GM23338 (cell line): ENCODE data around the gene SEMA4D. TPM values are rescaled to one million over a fixed set of nuclear protein-coding genes. Genes with fewer than 3 reads are reported as not detected.

Source experiments
- ATAC-seq: fragments of 200-7000 bp; cut with Tn5 transposase; 3 replicates; pipeline ENCODE4 v1.9.1; 2020
- DNase-seq: peaks from one replicate; pipeline ENCODE4 v3.0.0-alpha.2; 2015; ENCODE audit warnings: low spot score
- H2AFZ ChIP-seq: fragments of 200-600 bp; sonication (generic); 2 replicates; pipeline ENCODE4 v1.8.0; 2016; ENCODE audit warnings: antibody characterized with exemption, mild to moderate bottlenecking, moderate library complexity
- H3F3A ChIP-seq: fragments of 200-600 bp; sonication (generic); replicated peaks from 2 replicates; pipeline ENCODE4 v1.8.0; 2017; ENCODE audit warnings: antibody characterized with exemption, mixed run types, low read depth
- H3K27ac ChIP-seq: fragments of 200-600 bp; sonication (generic); 2 replicates; pipeline ENCODE4 v1.6.1; 2016; ENCODE audit warnings: low read depth
- H3K27me3 ChIP-seq: fragments of 200-600 bp; sonication (generic); 2 replicates; pipeline ENCODE4 v1.8.0; 2016; ENCODE audit warnings: mild to moderate bottlenecking, mixed run types, moderate library complexity; ENCODE audit not compliant: insufficient read depth
- H3K36me3 ChIP-seq: fragments of 200-600 bp; sonication (generic); 2 replicates; pipeline ENCODE4 v1.8.0; 2016; ENCODE audit warnings: mild to moderate bottlenecking; ENCODE audit not compliant: insufficient read depth
- H3K4me1 ChIP-seq: fragments of 200-600 bp; sonication (generic); 2 replicates; pipeline ENCODE4 v1.8.0; 2016; ENCODE audit warnings: mild to moderate bottlenecking, moderate library complexity; ENCODE audit not compliant: insufficient read depth
- H3K4me2 ChIP-seq: fragments of 200-600 bp; sonication (generic); 2 replicates; pipeline ENCODE4 v1.7.1; 2017; ENCODE audit warnings: mixed run types
- H3K4me3 ChIP-seq: fragments of 200-600 bp; sonication (generic); 2 replicates; pipeline ENCODE4 v1.6.1; 2016; ENCODE audit warnings: mixed run types
- H3K79me2 ChIP-seq: fragments of 200-600 bp; sonication (generic); replicated peaks from 2 replicates; pipeline ENCODE4 v1.8.0; 2017; ENCODE audit warnings: mild to moderate bottlenecking; ENCODE audit not compliant: insufficient read depth
- H3K9me2 ChIP-seq: fragments of 200-600 bp; sonication (generic); 2 replicates; pipeline ENCODE4 v1.8.0; 2017; ENCODE audit not compliant: insufficient read depth
- H4K20me1 ChIP-seq: fragments of 200-600 bp; sonication (generic); replicated peaks from 2 replicates; pipeline ENCODE4 v1.8.0; 2017; ENCODE audit warnings: mild to moderate bottlenecking; ENCODE audit not compliant: insufficient read depth
- H3K27ac Mint-ChIP-seq: 2 replicates; pipeline ENCODE4 v1.8.0; 2020; ENCODE audit warnings: inconsistent platforms, mild to moderate bottlenecking, moderate library complexity, mixed read lengths
- H3K27me3 Mint-ChIP-seq: 3 replicates; pipeline ENCODE4 v1.8.0; 2022; ENCODE audit warnings: low read depth, mild to moderate bottlenecking, moderate library complexity, mixed read lengths, inconsistent platforms; ENCODE audit not compliant: insufficient read depth, poor library complexity
- H3K36me3 Mint-ChIP-seq: 3 replicates; pipeline ENCODE4 v1.8.0; 2021; ENCODE audit warnings: low read depth, mild to moderate bottlenecking, inconsistent platforms, moderate library complexity, mixed read lengths
- H3K4me1 Mint-ChIP-seq: 3 replicates; pipeline ENCODE4 v1.8.0; 2020; ENCODE audit warnings: mild to moderate bottlenecking, inconsistent platforms, mixed read lengths
- H3K4me3 Mint-ChIP-seq: 3 replicates; pipeline ENCODE4 v1.8.0; 2021; ENCODE audit warnings: moderate library complexity, mild to moderate bottlenecking, inconsistent platforms, mixed read lengths
- H3K9me3 Mint-ChIP-seq: 3 replicates; pipeline ENCODE4 v1.8.0; 2020; ENCODE audit warnings: moderate library complexity, mild to moderate bottlenecking, inconsistent platforms, mixed read lengths
- CREB1 ChIP-seq: fragments of 250-450 bp; sonication (Bioruptor Pico); IDR thresholded peaks from 2 replicates; pipeline ENCODE4 v1.5.0; 2020; ENCODE audit warnings: low read depth, mild to moderate bottlenecking, moderate library complexity
- CTCF ChIP-seq, 2 experiments: fragments of 200-600 bp in 1 of 2; sonication (generic) in 1 of 2; conservative IDR thresholded peaks; 2 replicates each; pipeline versions ENCODE4 v1.5.1 to v1.6.1; 2016 to 2017; ENCODE audit warnings: antibody characterized with exemption in 2 of 2, low read depth in 2 of 2, mild to moderate bottlenecking in 2 of 2, moderate library complexity in 1 of 2
- ETS1 ChIP-seq: IDR thresholded peaks from 2 replicates; pipeline ENCODE4 v1.6.1; 2016; ENCODE audit warnings: antibody characterized with exemption
- EZH2 ChIP-seq: fragments of 200-600 bp; sonication (generic); IDR thresholded peaks from one replicate; pipeline ENCODE4 v1.8.0; 2017; ENCODE audit warnings: antibody characterized with exemption, mild to moderate bottlenecking, low read depth; ENCODE audit not compliant: unreplicated experiment
- EZH2phosphoT487 ChIP-seq: fragments of 200-600 bp; sonication (generic); IDR thresholded peaks from one replicate; pipeline ENCODE4 v1.8.1; 2018; ENCODE audit warnings: antibody characterized with exemption; ENCODE audit not compliant: unreplicated experiment
- JUNB ChIP-seq: IDR thresholded peaks from one replicate; pipeline ENCODE4 v1.6.1; 2016; ENCODE audit warnings: antibody characterized with exemption; ENCODE audit not compliant: unreplicated experiment
- NANOG ChIP-seq: IDR thresholded peaks from 2 replicates; pipeline ENCODE4 v1.6.1; 2016; ENCODE audit warnings: antibody characterized with exemption, borderline replicate concordance
- POLR2AphosphoS5 ChIP-seq: IDR thresholded peaks from 2 replicates; pipeline ENCODE4 v1.6.1; 2016; ENCODE audit warnings: antibody characterized with exemption, low read depth
- REST ChIP-seq: IDR thresholded peaks from one replicate; pipeline ENCODE4 v1.6.1; 2018; ENCODE audit warnings: antibody characterized with exemption; ENCODE audit not compliant: unreplicated experiment
- STAT1 ChIP-seq: IDR thresholded peaks from one replicate; pipeline ENCODE4 v1.6.1; 2016; ENCODE audit warnings: antibody characterized with exemption; ENCODE audit not compliant: unreplicated experiment
- ZNF114 ChIP-seq: fragments of 250-450 bp; sonication (Bioruptor Pico); IDR thresholded peaks from 2 replicates; pipeline ENCODE4 v1.5.0; 2020; ENCODE audit warnings: mild to moderate bottlenecking, moderate library complexity
- ZNF331 ChIP-seq: fragments of 250-450 bp; sonication (Bioruptor Pico); IDR thresholded peaks from 2 replicates; pipeline ENCODE4 v1.5.0; 2020; ENCODE audit warnings: low read depth, mild to moderate bottlenecking, moderate library complexity
- ZNF462 ChIP-seq: fragments of 250-450 bp; sonication (Bioruptor Pico); IDR thresholded peaks from 2 replicates; pipeline ENCODE4 v1.5.0; 2020; ENCODE audit warnings: mild to moderate bottlenecking, moderate library complexity
- polyA plus RNA-seq: library from polyadenylated mRNA; unstranded; fragments of >200 nt; fragmentation: Nextera tagmentation; extraction: Ambion mirVana; gene quantifications from 2 replicates; pipeline ENCODE4 v1.2.1, GENCODE V29; 2016
- total RNA-seq: library from RNA; depleted of rRNA; stranded (reverse); fragments of >200 nt; shearing (Covaris generic); gene quantifications from 2 replicates; pipeline ENCODE4 v1.2.3, GENCODE V29; 2014

The SEMA4D gene
- total and polyA plus RNA-seq, 2 experiments from 2014 or later, result 19.3 to 63.0 TPM

GRCh38 chr9:89359751-89360261, 138.1 kb downstream of the SEMA4D start:
- Mint-ChIP-seq H3K9me3 (no peaks in the 10 kb centered on the region), H3K4me3 (no peak overlapping the region), H3K4me1 (no peaks in the 10 kb centered on the region), H3K27ac (no peak overlapping the region), H3K36me3 (peaks cover 73% of the 10 kb centered on the region), H3K27me3 (peaks cover 3% of the 10 kb centered on the region)
- no peak for TF ChIP-seq ZNF114 (CRISPR knock-in tag)
- TF ChIP-seq CREB1 (CRISPR knock-in tag), result no peak
- TF ChIP-seq EZH2, result no peak
- TF ChIP-seq CTCF (conservative IDR thresholded peaks at IDR 0.05; ENCODE audit: low read depth in 2 of 2), result no peak
- no peak for TF ChIP-seq STAT1
- TF ChIP-seq ETS1, result no peak
- TF ChIP-seq ZNF462 (CRISPR knock-in tag), result no peak
- no peak for TF ChIP-seq ZNF331 (CRISPR knock-in tag)
- no peak for TF ChIP-seq REST
- TF ChIP-seq NANOG, result no peak
- TF ChIP-seq EZH2phosphoT487, result no peak
- no peak for TF ChIP-seq JUNB
- TF ChIP-seq POLR2AphosphoS5, result no peak
- no peaks in the 10 kb centered on the region for H3K27me3 ChIP-seq
- no peak overlapping the region for H2AFZ ChIP-seq
- peaks cover 17% of the 10 kb centered on the region; the same call in 1 of the 2 replicates for H4K20me1 ChIP-seq
- DNase-seq (no peak), ATAC-seq (no peak)
- peaks cover 45% of the 10 kb centered on the region for H3K36me3 ChIP-seq
- no peaks in the 10 kb centered on the region for H3K9me2 ChIP-seq
- no peak overlapping the region for H3K27ac ChIP-seq
- no peaks in the 10 kb centered on the region for H3K4me1 ChIP-seq
- H3F3A ChIP-seq, result no peaks in the 10 kb centered on the region
- H3K4me2 ChIP-seq, result no peak overlapping the region
- 0 out of 2 replicates have a peak, but pooled peaks cover 3% of the 10 kb centered on the region for H3K79me2 ChIP-seq
- no peak overlapping the region for H3K4me3 ChIP-seq
